Stromal cell of bone marrow (primary cell): ENCODE results near the gene HIPK2.

Experiments
- DNase-seq: peaks from one replicate; pipeline ENCODE4 v3.0.0-alpha.2; 2012; ENCODE audit warnings: low read depth

HIPK2 gene

GRCh38 chr7:139586286-139586685 is 191.5 kb downstream of the HIPK2 start:
- DNase-seq, result no peak

GRCh38 chr7:139585042-139585441 is 192.8 kb downstream of the HIPK2 start:
- DNase-seq, result no peak

GRCh38 chr7:139583826-139584553 is 193.8 kb downstream of the HIPK2 start:
- DNase-seq, result no peak

DNA sequence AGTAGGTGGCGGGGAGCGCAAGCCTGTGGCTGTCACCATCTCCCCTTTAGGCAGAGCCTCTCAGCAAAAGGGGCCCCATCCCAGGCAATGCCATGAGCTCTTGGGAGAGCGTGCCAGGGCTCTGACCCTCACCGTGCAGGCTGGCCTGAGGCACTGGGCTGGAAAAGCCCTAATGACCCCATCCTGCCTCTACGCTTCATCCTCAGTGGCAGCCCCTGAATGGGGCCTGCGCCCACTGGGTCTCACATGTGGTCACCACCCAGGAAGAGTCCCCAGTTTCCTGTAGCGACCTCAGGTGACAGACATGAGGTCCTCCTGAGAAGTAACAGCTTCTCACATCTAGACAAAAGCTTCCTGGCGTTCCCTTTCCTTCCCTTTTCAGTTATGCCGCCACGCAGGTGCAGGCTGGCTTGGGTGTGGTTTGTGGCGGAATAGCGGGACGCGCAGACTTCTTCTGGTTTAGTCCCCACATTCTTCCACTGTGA is 195.1 kb downstream of the HIPK2 start:
- no peak for DNase-seq

DNA sequence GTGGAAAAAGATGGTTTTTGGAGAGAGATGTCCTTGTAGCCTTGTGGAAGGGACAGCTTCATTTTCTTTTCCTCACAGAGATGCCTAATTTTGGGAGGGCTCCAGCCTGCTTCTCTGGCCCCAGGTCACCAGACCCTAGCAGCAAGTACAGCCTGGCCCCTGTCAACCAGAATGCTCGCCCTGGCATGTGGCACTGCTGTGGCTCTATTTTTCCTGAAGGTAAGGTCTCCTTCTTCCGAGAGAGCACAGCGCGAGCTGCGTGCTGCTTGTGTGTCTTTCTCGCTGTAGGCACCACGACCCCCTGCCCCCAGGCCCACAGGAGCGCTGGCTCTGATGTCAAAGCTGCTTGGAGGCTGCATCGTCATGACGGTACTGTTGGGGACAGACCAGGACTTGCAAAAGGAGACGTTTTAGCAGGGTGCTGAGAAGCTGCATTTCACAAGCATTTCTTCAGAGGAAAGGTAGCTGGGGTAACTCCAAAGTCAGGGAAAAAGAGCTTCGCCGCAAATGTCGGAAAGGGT is 195.6 kb downstream of the HIPK2 start:
- no peak for DNase-seq

- DNase-seq, result no peak
Observed at GRCh38 chr7:139580435-139580834, 197.4 kb downstream of the HIPK2 start.

GRCh38 chr7:139576179-139576973 is 201.4 kb downstream of the HIPK2 start:
- DNase-seq, result no peak

DNA sequence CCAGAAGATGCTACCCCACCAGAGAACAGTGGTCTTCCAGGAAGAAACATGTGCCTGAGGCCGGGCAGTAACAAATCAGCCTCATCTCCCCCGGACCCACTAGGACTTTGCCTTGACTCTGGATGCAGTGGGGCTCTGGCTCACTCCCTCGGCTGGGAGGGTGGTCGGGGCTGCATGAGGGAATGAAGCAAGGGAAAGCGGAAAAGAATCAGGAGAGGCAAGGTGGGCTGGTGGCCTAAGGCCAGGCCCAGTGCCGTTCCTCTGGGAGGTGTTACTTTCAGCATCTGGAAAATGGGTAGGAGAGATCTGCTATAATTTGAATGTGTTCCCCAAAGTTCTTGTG is 202.5 kb downstream of the HIPK2 start:
- DNase-seq, result no peak

- DNase-seq, result no peak
Observed at GRCh38 chr7:139574618-139575337, 203.0 kb downstream of the HIPK2 start.

DNA sequence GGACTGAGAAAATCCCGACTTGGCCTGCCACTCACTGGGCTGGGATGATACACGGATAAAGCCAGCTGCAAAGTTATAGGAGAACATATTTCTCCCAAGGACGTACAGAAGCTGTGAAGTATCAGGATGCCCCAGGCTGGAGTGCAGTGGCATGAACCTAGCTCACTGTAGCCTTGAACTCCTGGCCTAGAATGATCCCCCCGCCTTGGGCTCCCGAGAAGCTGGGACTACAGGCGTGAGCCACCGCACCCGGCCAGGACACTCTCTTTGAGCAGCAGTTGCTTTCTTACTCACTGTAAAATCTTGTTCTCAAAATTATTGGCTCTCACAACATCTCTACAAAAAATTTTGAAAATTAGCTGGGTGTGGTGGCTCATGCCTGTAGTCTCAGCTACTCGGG is 203.9 kb downstream of the HIPK2 start:
- DNase-seq, result no peak

DNA sequence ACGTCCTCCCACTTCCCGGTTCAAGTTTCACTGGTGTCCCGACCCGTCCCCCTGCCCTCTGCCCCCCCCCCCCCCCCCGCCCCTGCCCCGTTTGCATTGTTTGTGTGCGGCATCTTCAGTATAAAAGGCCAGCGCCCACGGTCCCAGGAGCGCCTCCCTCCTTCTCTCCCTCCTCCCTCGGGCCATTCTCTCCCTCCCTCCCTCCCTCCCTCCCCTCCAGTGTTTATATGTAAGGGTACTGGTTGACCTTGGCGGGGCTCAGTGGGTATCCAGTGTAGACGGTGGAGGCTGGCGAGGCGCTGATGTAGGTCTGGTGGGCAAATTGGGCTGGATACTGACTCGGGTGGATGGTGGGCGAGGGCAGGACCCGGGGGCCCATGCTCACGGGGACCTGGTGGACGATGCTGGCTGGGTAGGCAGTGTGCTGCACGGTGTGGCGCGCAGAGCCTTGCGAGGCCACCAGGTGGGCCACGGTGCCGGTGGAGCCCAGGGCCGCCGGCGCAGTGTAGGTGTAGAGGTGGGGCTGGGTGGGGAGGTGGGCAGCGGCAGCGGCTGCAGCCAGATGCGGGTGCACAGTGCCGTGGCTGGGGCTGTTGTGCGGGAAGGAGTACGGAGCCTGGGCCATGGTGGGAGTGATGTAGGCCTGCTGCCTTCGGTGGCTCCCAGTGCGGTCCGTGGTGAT is 205.0 kb downstream of the HIPK2 start:
- DNase-seq, result no peak

DNA sequence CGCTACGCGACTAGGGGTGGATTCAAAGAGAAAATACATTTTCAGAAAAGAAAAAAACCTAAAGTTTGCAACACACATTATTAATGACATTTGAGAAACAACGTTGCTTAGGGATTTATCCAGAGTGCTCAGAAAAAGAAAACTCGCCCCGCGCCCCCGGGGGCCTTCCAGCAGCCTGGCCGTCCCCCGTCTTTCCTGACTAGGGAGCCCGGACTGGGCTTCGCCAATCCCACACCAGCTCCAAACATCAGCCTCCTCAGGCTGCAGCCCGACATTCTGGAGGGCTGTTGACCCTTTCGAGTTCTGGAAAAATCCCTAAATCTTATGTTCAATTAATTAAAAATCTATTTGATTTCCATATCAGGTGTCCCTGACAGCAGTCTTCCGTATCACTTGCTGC is 205.7 kb downstream of the HIPK2 start:
- DNase-seq, result no peak

DNA sequence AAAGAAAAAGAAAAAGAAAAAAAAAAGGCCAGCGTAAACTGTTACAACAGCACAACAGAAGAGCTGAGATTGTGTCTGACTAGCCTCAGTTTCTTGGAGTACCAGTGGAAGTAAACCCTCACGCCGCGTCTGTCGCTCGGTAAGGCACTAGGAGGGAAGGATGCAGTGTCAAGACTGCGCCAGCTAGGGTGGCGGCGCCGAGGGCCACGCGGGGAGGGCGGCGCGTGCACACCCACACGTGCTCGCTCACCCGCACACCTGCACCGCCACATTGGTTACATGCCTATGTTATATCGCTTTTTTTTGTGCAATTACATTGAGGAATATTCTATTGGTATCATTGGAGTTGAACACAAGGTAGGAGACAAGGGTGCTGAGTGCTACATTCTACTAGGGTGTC is 206.1 kb downstream of the HIPK2 start:
- no peak for DNase-seq

- no peak for DNase-seq
Observed at GRCh38 chr7:139571190-139571589, 206.6 kb downstream of the HIPK2 start.

GRCh38 chr7:139570626-139571025 is 207.2 kb downstream of the HIPK2 start:
- DNase-seq, result no peak

GRCh38 chr7:139570119-139570518 is 207.7 kb downstream of the HIPK2 start:
- DNase-seq, result no peak

DNA sequence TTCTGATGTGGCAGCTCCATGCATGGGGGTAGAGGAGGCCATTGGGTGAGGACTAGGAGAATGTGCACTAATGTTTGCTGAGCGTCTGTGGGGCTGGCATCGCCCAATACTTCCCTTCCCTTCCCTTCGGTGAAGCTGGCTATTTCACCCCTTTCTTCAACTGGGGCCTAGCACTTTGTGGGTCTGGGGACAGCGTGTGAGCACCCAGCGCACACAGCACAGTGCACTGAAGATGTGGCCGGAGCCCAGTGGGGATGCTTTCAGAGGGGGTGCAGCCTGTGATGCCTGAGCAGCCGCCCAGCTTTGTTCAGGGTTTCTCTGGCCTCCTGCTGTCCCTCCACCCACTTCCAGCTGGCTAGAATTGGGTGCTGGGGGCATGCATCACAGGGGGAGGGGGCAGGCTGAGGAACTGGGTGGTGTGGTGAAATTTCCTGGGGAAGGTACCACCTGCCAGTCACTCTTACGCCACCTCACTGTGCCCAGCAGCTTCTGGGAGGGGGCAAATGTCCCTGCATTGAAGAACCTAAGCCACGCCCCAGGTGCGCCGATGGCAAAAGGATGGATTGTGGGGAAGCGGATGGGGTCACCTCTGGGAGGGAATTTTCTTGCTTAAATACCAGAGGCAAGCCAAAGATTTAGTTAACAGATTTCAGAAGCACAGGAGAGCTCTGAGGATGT is 208.8 kb downstream of the HIPK2 start:
- no peak for DNase-seq

GRCh38 chr7:139568346-139568675 is 209.5 kb downstream of the HIPK2 start:
- no peak for DNase-seq

DNA sequence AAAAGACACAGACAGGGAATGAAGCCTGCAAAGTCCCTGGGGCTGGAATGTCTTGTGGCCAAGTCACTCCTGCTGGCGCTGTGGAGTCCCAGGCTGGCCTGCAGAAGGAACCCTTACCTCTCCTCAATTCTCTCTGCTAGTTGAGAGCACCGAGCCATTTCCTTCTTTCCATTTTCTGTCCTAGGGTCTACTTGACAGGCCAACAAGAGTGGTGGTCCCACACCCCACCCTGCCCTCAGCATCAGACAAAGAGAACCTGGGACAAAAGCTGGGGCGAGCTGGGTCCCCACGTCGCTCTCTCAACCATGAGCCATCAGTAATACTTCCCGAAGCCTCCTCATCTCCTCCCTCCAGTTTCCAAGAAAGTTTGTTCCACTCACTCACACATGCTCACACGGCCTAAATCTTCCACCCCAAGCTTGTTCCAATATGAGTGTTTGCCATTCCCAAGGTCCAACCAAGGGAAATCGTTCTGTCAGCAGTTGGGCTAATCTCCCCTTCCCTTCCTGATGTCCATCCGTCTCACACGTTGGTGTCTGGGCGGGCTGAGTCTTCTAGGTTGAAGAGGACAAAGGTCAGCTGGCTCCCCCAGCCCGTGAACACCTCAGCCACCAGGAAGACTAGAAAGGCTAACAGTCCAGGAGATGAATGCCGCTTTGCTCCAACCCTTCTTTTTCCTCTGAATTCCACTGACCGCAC is 210.0 kb downstream of the HIPK2 start:
- DNase-seq, result no peak

GRCh38 chr7:139566736-139567646 is 210.8 kb downstream of the HIPK2 start:
- DNase-seq, result no peak
